ENCODE results near the gene TPPP2. TPM values are rescaled to one million over a fixed set of nuclear protein-coding genes. Genes with fewer than 3 reads are reported as not detected.
A peak's percentile ranks its signal among the peaks of the same experiment; 100 is the strongest.

The TPPP2 gene
- total RNA-seq, 1 experiment from 2014 or later: not detected

DNA sequence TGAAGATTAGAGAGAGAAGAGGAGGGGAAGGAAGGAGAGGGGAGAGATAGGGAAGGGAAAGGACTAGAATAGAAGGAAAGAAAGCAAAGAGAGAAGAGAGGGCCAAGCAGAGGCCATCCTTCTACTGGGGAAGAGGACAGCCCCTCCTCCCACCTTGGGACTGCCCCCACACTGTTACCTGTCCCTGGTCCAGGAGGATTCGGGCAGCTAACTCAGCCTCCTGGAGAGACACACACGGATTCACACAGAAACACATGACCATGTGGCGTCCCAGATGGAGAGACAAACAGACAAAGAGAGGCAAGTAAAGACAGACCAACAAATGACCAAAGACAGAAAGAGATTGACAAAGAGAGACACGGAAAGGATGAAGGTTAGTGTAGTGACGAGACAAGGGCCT is 7.3 kb upstream of the TPPP2 start:
- Histone ChIP-seq H3K4me1 (ENCODE audit: insufficient read depth, low read length) (0 out of 2 replicates have a peak, but pooled peaks cover 4% of the 10 kb centered on the region), H3K9me3 (ENCODE audit: low read length) (no peaks in the 10 kb centered on the region), H3K36me3 (ENCODE audit: low read depth, low read length) (no peaks in the 10 kb centered on the region), H4K20me1 (ENCODE audit: low read length) (no peaks in the 10 kb centered on the region), H3F3A (ENCODE audit: low read length, unreplicated experiment) (no peaks in the 10 kb centered on the region), H2AFZ (ENCODE audit: low read length) (no peak overlapping the region), H3K9me2 (replicated peaks; ENCODE audit: low read length) (no peaks in the 10 kb centered on the region), H3K79me2 (ENCODE audit: low read length) (no peaks in the 10 kb centered on the region), H3K27ac (ENCODE audit: low read length) (no peak overlapping the region), H3K9ac (ENCODE audit: low read length) (no peak overlapping the region), H3K27me3 (ENCODE audit: low read length) (peaks cover 66% of the 10 kb centered on the region), H3K4me3 (ENCODE audit: low read length) (no peak overlapping the region), H3K4me2 (ENCODE audit: low read length) (no peak overlapping the region)
- DNase-seq (no peak), ATAC-seq (no peak)
- BruUV-seq (replicated peaks): no TSS peak
- no peak for TF ChIP-seq EZH2 (IDR thresholded peaks at IDR 0.05; ENCODE audit: low read length, unreplicated experiment)
- TF ChIP-seq, protein P1, sequence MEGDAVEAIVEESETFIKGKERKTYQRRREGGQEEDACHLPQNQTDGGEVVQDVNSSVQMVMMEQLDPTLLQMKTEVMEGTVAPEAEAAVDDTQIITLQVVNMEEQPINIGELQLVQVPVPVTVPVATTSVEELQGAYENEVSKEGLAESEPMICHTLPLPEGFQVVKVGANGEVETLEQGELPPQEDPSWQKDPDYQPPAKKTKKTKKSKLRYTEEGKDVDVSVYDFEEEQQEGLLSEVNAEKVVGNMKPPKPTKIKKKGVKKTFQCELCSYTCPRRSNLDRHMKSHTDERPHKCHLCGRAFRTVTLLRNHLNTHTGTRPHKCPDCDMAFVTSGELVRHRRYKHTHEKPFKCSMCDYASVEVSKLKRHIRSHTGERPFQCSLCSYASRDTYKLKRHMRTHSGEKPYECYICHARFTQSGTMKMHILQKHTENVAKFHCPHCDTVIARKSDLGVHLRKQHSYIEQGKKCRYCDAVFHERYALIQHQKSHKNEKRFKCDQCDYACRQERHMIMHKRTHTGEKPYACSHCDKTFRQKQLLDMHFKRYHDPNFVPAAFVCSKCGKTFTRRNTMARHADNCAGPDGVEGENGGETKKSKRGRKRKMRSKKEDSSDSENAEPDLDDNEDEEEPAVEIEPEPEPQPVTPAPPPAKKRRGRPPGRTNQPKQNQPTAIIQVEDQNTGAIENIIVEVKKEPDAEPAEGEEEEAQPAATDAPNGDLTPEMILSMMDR (conservative IDR thresholded peaks at IDR 0.05; ENCODE audit: low read depth, low read length): no peak
- no peak for TF ChIP-seq EZH2phosphoT487 (IDR thresholded peaks at IDR 0.05; ENCODE audit: borderline replicate concordance, low read length)
- ChIA-PET POLR2A (ENCODE audit: unreplicated experiment) (no interaction called here), CTCF (no interaction called here)
- intact Hi-C loops (cut with micrococcal nuclease): no loop called here

DNA sequence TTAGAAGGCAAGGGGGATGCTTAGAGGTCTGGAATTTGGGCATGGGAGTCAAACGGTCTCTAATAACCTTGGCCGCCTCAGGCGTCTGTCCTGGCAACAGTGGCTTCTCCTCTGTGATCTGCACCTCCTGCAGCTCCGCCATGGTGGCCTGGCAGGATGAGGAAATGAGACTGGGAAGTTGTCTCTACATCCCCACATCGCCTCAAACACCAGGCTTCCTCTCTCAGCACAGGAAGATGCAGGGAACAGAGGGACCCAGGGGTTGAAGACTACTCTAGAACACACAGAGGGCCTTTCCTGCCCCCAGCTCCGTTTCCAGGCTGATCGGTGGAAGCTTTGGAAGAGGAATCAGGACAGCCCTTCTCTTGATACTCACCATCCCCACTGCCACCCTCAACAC is 6.8 kb upstream of the TPPP2 start:
- DNase-seq (no peak), ATAC-seq (no peak)
- no TSS peak for BruUV-seq (replicated peaks)
- intact Hi-C loops (cut with micrococcal nuclease): no loop called here
- no peak overlapping the region for H3K9ac ChIP-seq (ENCODE audit: low read length)
- 0 out of 2 replicates have a peak, but pooled peaks cover 4% of the 10 kb centered on the region for H3K4me1 ChIP-seq (ENCODE audit: insufficient read depth, low read length)
- H3K4me3 ChIP-seq (ENCODE audit: low read length): no peak overlapping the region
- no peak overlapping the region for H3K4me2 ChIP-seq (ENCODE audit: low read length)
- peaks cover 66% of the 10 kb centered on the region for H3K27me3 ChIP-seq (ENCODE audit: low read length)
- H3K36me3 ChIP-seq (ENCODE audit: low read depth, low read length): no peaks in the 10 kb centered on the region
- H3F3A ChIP-seq (ENCODE audit: low read length, unreplicated experiment): no peaks in the 10 kb centered on the region
- H3K9me2 ChIP-seq (replicated peaks; ENCODE audit: low read length): no peaks in the 10 kb centered on the region
- H3K27ac ChIP-seq (ENCODE audit: low read length): no peak overlapping the region
- no peaks in the 10 kb centered on the region for H3K9me3 ChIP-seq (ENCODE audit: low read length)
- ChIA-PET POLR2A (ENCODE audit: unreplicated experiment) (no interaction called here), CTCF (interaction anchor here (0.5 kb wide), 1 partner anchor 45 kb away, joined by 3 read pairs; no protein-coding TSS in a partner anchor)
- TF ChIP-seq EZH2phosphoT487 (IDR thresholded peaks at IDR 0.05; ENCODE audit: borderline replicate concordance, low read length) (no peak), EZH2 (IDR thresholded peaks at IDR 0.05; ENCODE audit: low read length, unreplicated experiment) (no peak)
- H2AFZ ChIP-seq (ENCODE audit: low read length): no peak overlapping the region
- no peaks in the 10 kb centered on the region for H4K20me1 ChIP-seq (ENCODE audit: low read length)
- H3K79me2 ChIP-seq (ENCODE audit: low read length): no peaks in the 10 kb centered on the region

DNA sequence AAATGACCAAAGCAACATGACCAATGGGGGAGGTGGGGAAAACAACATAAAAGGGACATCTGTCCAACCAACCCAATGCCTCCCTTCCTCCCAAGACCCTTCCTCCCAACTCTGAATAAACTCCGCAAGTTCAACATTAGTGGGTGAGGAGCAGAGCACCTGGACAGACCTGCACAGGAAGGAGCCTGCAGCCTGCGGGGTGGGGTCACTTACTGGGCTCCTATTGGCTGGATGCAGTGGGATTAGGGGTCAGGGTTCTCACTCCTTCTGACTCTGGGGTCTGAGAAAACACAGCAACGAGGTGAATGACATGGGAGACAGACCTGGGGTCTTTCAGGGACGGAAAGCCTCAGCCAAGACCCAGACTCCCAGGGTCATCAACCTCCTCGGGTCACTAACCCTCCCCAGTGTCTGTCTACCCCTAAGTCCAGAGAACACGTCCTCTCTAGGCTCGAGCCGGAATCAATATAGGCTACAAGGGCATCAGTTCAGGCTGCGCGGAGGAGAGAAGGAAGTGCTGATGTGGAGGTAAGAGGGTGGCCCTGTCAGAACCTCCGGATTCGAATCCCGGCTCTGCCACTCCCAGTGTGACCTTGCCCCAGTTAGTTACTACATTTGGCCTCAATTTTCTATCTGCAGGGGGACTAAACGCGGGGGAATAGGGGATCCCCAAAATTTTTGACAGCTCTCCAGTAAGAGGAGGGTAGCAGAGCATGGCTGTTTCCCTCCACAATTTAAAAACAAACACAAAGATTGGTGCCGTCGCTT is 6.0 kb upstream of the TPPP2 start:
- no peak for ATAC-seq
- BruUV-seq (replicated peaks): no TSS peak
- Histone ChIP-seq H3K4me2 (ENCODE audit: low read length) (peak overlapping the region; percentile 79), H2AFZ (ENCODE audit: low read length) (peak overlapping the region; percentile 55; the same call in 1 of the 2 replicates), H3K9me2 (replicated peaks; ENCODE audit: low read length) (no peaks in the 10 kb centered on the region), H3K4me3 (ENCODE audit: low read length) (peak overlapping the region; percentile 58; the same call in 1 of the 2 replicates), H3K4me1 (ENCODE audit: insufficient read depth, low read length) (0 out of 2 replicates have a peak, but pooled peaks cover 4% of the 10 kb centered on the region), H3K9ac (ENCODE audit: low read length) (no peak overlapping the region), H4K20me1 (ENCODE audit: low read length) (no peaks in the 10 kb centered on the region), H3F3A (ENCODE audit: low read length, unreplicated experiment) (no peaks in the 10 kb centered on the region), H3K36me3 (ENCODE audit: low read depth, low read length) (no peaks in the 10 kb centered on the region), H3K27ac (ENCODE audit: low read length) (no peak overlapping the region), H3K79me2 (ENCODE audit: low read length) (no peaks in the 10 kb centered on the region), H3K9me3 (ENCODE audit: low read length) (no peaks in the 10 kb centered on the region), H3K27me3 (ENCODE audit: low read length) (peaks cover 67% of the 10 kb centered on the region)
- no peak for TF ChIP-seq EZH2 (IDR thresholded peaks at IDR 0.05; ENCODE audit: low read length, unreplicated experiment)
- TF ChIP-seq, protein P1 (conservative IDR thresholded peaks at IDR 0.05; ENCODE audit: low read depth, low read length): no peak
- TF ChIP-seq EZH2phosphoT487 (IDR thresholded peaks at IDR 0.05; ENCODE audit: borderline replicate concordance, low read length): no peak
- ChIA-PET CTCF (interaction anchor here (0.5 kb wide), 1 partner anchor 44 kb away, joined by 3 read pairs; no protein-coding TSS in a partner anchor), POLR2A (ENCODE audit: unreplicated experiment) (no interaction called here)
- intact Hi-C loops (cut with micrococcal nuclease): no loop called here
- DNase-seq: no peak
